OCI-LY1 (cell line): ENCODE data around the gene VWDE.

Source experiments
- CTCF ChIP-seq: fragments of 200-600 bp; sonication (generic), shearing (Covaris generic); IDR thresholded peaks from 2 replicates; pipeline ENCODE4 v1.5.1; 2017; ENCODE audit warnings: mild to moderate bottlenecking, antibody characterized with exemption, low read length, moderate library complexity, mixed read lengths
- EZH2 ChIP-seq: fragments of 200-600 bp; sonication (generic), shearing (Covaris generic); IDR thresholded peaks from 2 replicates; pipeline ENCODE4 v1.8.0; 2017; ENCODE audit warnings: borderline replicate concordance, mixed run types, mild to moderate bottlenecking, antibody characterized with exemption, low read length, moderate library complexity, mixed read lengths

GRCh38 chr7:12386313-12386740 lies 17.3 kb downstream of the VWDE start:
- no peak for TF ChIP-seq CTCF
- no peak for TF ChIP-seq EZH2
